Mucosa of descending colon (tissue), 3 donors: ENCODE measurements around the gene C2CD4D. TPM values are rescaled to one million over a fixed set of nuclear protein-coding genes. Genes with fewer than 3 reads are reported as not detected.

Experiments
- ATAC-seq: fragments of 200-7000 bp; cut with Tn5 transposase; one replicate; pipeline ENCODE4 v1.9.1; 2020; ENCODE audit warnings: mild to moderate bottlenecking, moderate library complexity
- DNase-seq, 3 donors: peaks; one replicate each; pipeline ENCODE4 v3.0.0-alpha.2; 2020
- H3K36me3 ChIP-seq: fragments of 200-600 bp; one replicate; pipeline ENCODE4 v1.8.0; 2021; ENCODE audit warnings: low read depth, mild to moderate bottlenecking
- H3K4me1 ChIP-seq: fragments of 200-600 bp; one replicate; pipeline ENCODE4 v1.8.0; 2021; ENCODE audit warnings: low read depth, mild to moderate bottlenecking
- H3K4me3 ChIP-seq: fragments of 200-600 bp; one replicate; pipeline ENCODE4 v1.8.0; 2021; ENCODE audit warnings: mild to moderate bottlenecking
- H3K9me3 ChIP-seq: fragments of 200-600 bp; one replicate; pipeline ENCODE4 v1.8.0; 2021; ENCODE audit warnings: mild to moderate bottlenecking
- CTCF ChIP-seq: fragments of 200-600 bp; IDR thresholded peaks from one replicate; pipeline ENCODE4 v1.8.0; 2022; ENCODE audit warnings: antibody characterized with exemption, mild to moderate bottlenecking
- intact Hi-C, 2 donors: fragments of 100-400 bp; cut with DNase I in 1 of 2; cut with micrococcal nuclease in 1 of 2; formaldehyde crosslinking; loops; one replicate each; pipeline versions ENCODE4 v1.11.0 to v1.11.1; 2022; cut with DNase I, micrococcal nuclease
- total RNA-seq, 3 donors: library from RNA; stranded (reverse); fragmentation: NEBNext Ultra II Directional in 2 of 3; extraction: Animal tissue kit (Norgen Biotek cat#: 25700) in 2 of 3; gene quantifications; one replicate each; pipeline versions ENCODE4 v1.2.1 to v1.2.4, GENCODE V29; 2021 to 2023
- donor health status: DM: no; HTN: no; CAD: no; lungs with moderate emphysema.
- donor health status: DM: no; HTN: no; CAD: no.
- donor health status: DM: no; HTN: yes; CAD: no.

The C2CD4D gene
- total RNA-seq, 3 donors from 2014 or later: 0.51 to 1.0 (median 0.61) TPM

GRCh38 chr1:151814971-151815545 is 24.6 kb downstream of the C2CD4D start:
- intact Hi-C loops: no loop called here
- TF ChIP-seq CTCF: no peak
- ATAC-seq: no peak

GRCh38 chr1:151814426-151814825 is 25.2 kb downstream of the C2CD4D start:
- ATAC-seq: no peak

More at GRCh38 chr1:151814971-151815545, 24.6 kb downstream of the C2CD4D start:
- no peaks in the 10 kb centered on the region for H3K4me1 ChIP-seq
- no peaks in the 10 kb centered on the region for H3K9me3 ChIP-seq
- H3K36me3 ChIP-seq: no peaks in the 10 kb centered on the region
- H3K4me3 ChIP-seq: no peak overlapping the region
- DNase-seq: no peak

GRCh38 chr1:151813271-151813977 is 26.2 kb downstream of the C2CD4D start:
- ATAC-seq: no peak
- Histone ChIP-seq H3K36me3 (no peaks in the 10 kb centered on the region), H3K4me1 (no peaks in the 10 kb centered on the region)

More at GRCh38 chr1:151814426-151814825, 25.2 kb downstream of the C2CD4D start:
- Histone ChIP-seq H3K4me3 (no peak overlapping the region), H3K4me1 (no peaks in the 10 kb centered on the region), H3K9me3 (no peaks in the 10 kb centered on the region), H3K36me3 (no peaks in the 10 kb centered on the region)
- no peak for TF ChIP-seq CTCF
- no peak for DNase-seq
- intact Hi-C loops: no loop called here

GRCh38 chr1:151811181-151811580 is 28.4 kb downstream of the C2CD4D start:
- intact Hi-C loops: no loop called here
- TF ChIP-seq CTCF: no peak
- Histone ChIP-seq H3K36me3 (no peaks in the 10 kb centered on the region), H3K4me3 (no peak overlapping the region), H3K9me3 (no peaks in the 10 kb centered on the region), H3K4me1 (no peaks in the 10 kb centered on the region)
- no peak for DNase-seq
- no peak for ATAC-seq

More at GRCh38 chr1:151813271-151813977, 26.2 kb downstream of the C2CD4D start:
- Histone ChIP-seq H3K9me3 (no peaks in the 10 kb centered on the region), H3K4me3 (no peak overlapping the region)
- TF ChIP-seq CTCF: no peak
- intact Hi-C loops: no loop called here
- no peak for DNase-seq

- intact Hi-C loops: no loop called here
- no peak for TF ChIP-seq CTCF
- Histone ChIP-seq H3K9me3 (no peaks in the 10 kb centered on the region), H3K4me3 (no peak overlapping the region), H3K4me1 (no peaks in the 10 kb centered on the region), H3K36me3 (no peaks in the 10 kb centered on the region)
- DNase-seq: no peak
- ATAC-seq: no peak
Measured at GRCh38 chr1:151809985-151810556, 29.5 kb downstream of the C2CD4D start.
